ENCODE results near the gene LRRC2. TPM values are rescaled to one million over a fixed set of nuclear protein-coding genes. Genes with fewer than 3 reads are reported as not detected.
A peak's percentile ranks its signal among the peaks of the same experiment; 100 is the strongest.

LRRC2 gene
- total RNA-seq = 1 to 10 TPM; 3.9 to 9.3 (median 6.2) TPM
- 1 to 10 TPM; 5.8 to 6.9 TPM for polyA plus RNA-seq
- long read RNA-seq, donor 1, full-length matches to known transcripts = 84 of 107 reads
- long read RNA-seq, donor 1, partial matches to known transcripts = 10 of 107 reads
- long read RNA-seq, donor 1, other reads (novel, unspliced or antisense) = 13 of 107 reads
- long read RNA-seq, donor 2, partial matches to known transcripts = 26 of 26 reads
- long read RNA-seq, donor 2, other reads (novel, unspliced or antisense) = 0 of 26 reads
- long read RNA-seq, donor 3, full-length matches to known transcripts = 17 of 21 reads
- long read RNA-seq, donor 3, partial matches to known transcripts = 2 of 21 reads
- long read RNA-seq, donor 3, other reads (novel, unspliced or antisense) = 2 of 21 reads

GRCh38 chr3:46566040-46566641, at the start of gene LRRC2:
TSS of gene LRRC2 (minus strand) at chr3:46566302. CDS start at chr3:46551591, 14,711 bp downstream.
- peak within 1 kb of the TSS; percentile 54 to 84 for H3K27ac ChIP-seq
- WGBS, 3 donors = 0 to 1% (median 1%) methylated on average over 17 to 39 of the region's 39 CpGs

GRCh38 chr3:46615050-46615775, 49.1 kb upstream of the LRRC2 start:
- 81 to 87% (median 87%) methylated on average over 9 of the region's 9 CpGs for WGBS, 3 donors
- no peaks in the 10 kb centered on the region for H3K27me3 ChIP-seq
- no peak for DNase-seq

More at GRCh38 chr3:46566040-46566641, at the start of gene LRRC2:
- peak within 1 kb of the TSS; percentile 59 for H3K4me3 ChIP-seq
- no peaks in the 10 kb centered on the region for H3K27me3 ChIP-seq
- H3K4me1 ChIP-seq (ENCODE audit: insufficient read depth) = no peaks in the 10 kb centered on the region
- peak; percentile 71 to 79 (median 74) for DNase-seq
- TF ChIP-seq POLR2A (IDR thresholded peaks at IDR 0.05) (no peak), EP300 (IDR thresholded peaks at IDR 0.05) (no peak)
- TF ChIP-seq, protein P1, sequence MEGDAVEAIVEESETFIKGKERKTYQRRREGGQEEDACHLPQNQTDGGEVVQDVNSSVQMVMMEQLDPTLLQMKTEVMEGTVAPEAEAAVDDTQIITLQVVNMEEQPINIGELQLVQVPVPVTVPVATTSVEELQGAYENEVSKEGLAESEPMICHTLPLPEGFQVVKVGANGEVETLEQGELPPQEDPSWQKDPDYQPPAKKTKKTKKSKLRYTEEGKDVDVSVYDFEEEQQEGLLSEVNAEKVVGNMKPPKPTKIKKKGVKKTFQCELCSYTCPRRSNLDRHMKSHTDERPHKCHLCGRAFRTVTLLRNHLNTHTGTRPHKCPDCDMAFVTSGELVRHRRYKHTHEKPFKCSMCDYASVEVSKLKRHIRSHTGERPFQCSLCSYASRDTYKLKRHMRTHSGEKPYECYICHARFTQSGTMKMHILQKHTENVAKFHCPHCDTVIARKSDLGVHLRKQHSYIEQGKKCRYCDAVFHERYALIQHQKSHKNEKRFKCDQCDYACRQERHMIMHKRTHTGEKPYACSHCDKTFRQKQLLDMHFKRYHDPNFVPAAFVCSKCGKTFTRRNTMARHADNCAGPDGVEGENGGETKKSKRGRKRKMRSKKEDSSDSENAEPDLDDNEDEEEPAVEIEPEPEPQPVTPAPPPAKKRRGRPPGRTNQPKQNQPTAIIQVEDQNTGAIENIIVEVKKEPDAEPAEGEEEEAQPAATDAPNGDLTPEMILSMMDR (IDR thresholded peaks at IDR 0.05) = no peak
- H3K36me3 ChIP-seq = no peaks in the 10 kb centered on the region
- intact Hi-C loops (cut with DNase I) = no loop called here
- H3K9me3 ChIP-seq = no peaks in the 10 kb centered on the region

GRCh38 chr3:46614431-46614830, 48.3 kb upstream of the LRRC2 start:
- Histone ChIP-seq H3K36me3 (no peaks in the 10 kb centered on the region), H3K9me3 (no peaks in the 10 kb centered on the region), H3K4me1 (ENCODE audit: insufficient read depth) (no peaks in the 10 kb centered on the region), H3K27me3 (no peaks in the 10 kb centered on the region), H3K4me3 (no peak overlapping the region), H3K27ac (no peak overlapping the region)
- DNase-seq = no peak
- TF ChIP-seq EP300 (IDR thresholded peaks at IDR 0.05) (no peak), POLR2A (IDR thresholded peaks at IDR 0.05) (no peak)
- TF ChIP-seq, protein P1 (IDR thresholded peaks at IDR 0.05) = no peak
- 81 to 93% (median 82%) methylated on average over 4 of the region's 4 CpGs for WGBS, 3 donors
- intact Hi-C loops (cut with DNase I) = no loop called here

More at GRCh38 chr3:46615050-46615775, 49.1 kb upstream of the LRRC2 start:
- H3K4me1 ChIP-seq (ENCODE audit: insufficient read depth) = peaks cover 2% of the 10 kb centered on the region
- intact Hi-C loops (cut with DNase I) = no loop called here
- no peaks in the 10 kb centered on the region for H3K9me3 ChIP-seq
- TF ChIP-seq, protein P1 (IDR thresholded peaks at IDR 0.05) = no peak
- TF ChIP-seq EP300 (IDR thresholded peaks at IDR 0.05) (no peak), POLR2A (IDR thresholded peaks at IDR 0.05) (no peak)
- no peak overlapping the region for H3K4me3 ChIP-seq
- H3K27ac ChIP-seq = no peak overlapping the region
- no peaks in the 10 kb centered on the region for H3K36me3 ChIP-seq

DNA sequence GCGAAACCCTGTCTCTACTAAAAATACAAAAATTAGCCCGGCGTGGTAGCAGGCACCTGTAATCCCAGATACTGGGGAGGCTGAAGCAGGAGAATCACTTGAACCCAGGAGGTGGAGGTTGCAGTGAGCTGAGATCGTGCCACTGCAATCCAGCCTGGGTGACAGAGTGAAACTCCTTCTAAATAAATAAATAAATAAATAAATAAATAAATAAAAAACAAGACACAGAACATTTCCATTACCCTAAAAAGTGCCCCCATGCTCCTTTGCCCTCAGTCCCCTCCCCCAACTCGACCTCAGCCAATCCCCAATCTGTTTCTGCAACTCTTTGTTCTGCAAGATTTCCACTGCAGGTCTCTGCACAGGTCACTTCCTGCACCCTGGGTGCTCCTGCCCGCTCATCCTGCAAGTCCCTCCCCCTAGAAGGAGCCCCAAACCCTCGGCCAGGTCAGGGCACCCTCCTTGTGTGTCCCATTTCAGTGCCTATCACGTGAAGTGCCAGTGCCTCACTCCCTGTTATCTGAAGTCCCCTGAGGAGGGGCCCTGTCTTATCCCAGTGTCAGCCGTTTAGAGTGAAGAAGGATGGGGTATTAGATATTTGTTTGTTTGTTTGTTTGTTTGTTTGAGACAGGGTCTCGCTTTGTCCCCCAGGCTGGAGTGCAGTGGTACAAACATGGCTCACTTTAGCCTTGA, 47.4 kb upstream of the LRRC2 start:
- no peaks in the 10 kb centered on the region for H3K4me1 ChIP-seq (ENCODE audit: insufficient read depth)
- no peak for DNase-seq
- no peak for TF ChIP-seq POLR2A (IDR thresholded peaks at IDR 0.05)
- no peak for TF ChIP-seq EP300 (IDR thresholded peaks at IDR 0.05)
- TF ChIP-seq, protein P1 (IDR thresholded peaks at IDR 0.05) = no peak
- intact Hi-C loops (cut with DNase I) = no loop called here
- no peak overlapping the region for H3K4me3 ChIP-seq
- no peaks in the 10 kb centered on the region for H3K36me3 ChIP-seq
- 77 to 79% (median 77%) methylated on average over 10 of the region's 10 CpGs for WGBS, 3 donors
- H3K9me3 ChIP-seq = no peaks in the 10 kb centered on the region
- no peak overlapping the region for H3K27ac ChIP-seq
- no peaks in the 10 kb centered on the region for H3K27me3 ChIP-seq
